ENCODE data around the gene STRA8. TPM values are rescaled to one million over a fixed set of nuclear protein-coding genes. Genes with fewer than 3 reads are reported as not detected.

The STRA8 gene
- total RNA-seq, 4 donors from 2014 or later = not detected

Small RNAs within 50 kb of the gene (microRNA-seq; reads per million reads assigned to microRNA genes)
- gene MIR6509 (ENCODE audit: borderline microRNAs expressed, borderline replicate concordance) = not detected

Small RNAs within 50 kb of the gene (small RNA-seq; reads per million reads assigned to genes)
- not detected for gene MIR6509

Other genes starting within 250 kb of the STRA8 start
- gene AGBL3, start 247.3 kb upstream of the STRA8 start, total RNA-seq = 10 to 100 TPM in 1 of 4 donors, 1 to 10 TPM in 2, under 1 TPM in 1; 0.29 to 12.5 (median 5.3) TPM
- gene TMEM140, start 85.8 kb upstream of the STRA8 start, total RNA-seq = 10 to 100 TPM in 3 of 4 donors, 1 to 10 TPM in 1; 5.9 to 30.0 (median 17.9) TPM
- 10 to 100 TPM in 3 of 4 donors, 1 to 10 TPM in 1; 4.1 to 47.4 (median 27.7) TPM for gene CYREN, start 63.1 kb upstream of the STRA8 start, total RNA-seq
- gene WDR91, start 22.3 kb upstream of the STRA8 start, total RNA-seq = 10 to 100 TPM; 11.8 to 33.2 (median 17.1) TPM

Measured in uterus (tissue), 4 donors.